ENCODE data around the gene LAPTM5.

Gene LAPTM5

GRCh38 chr1:30741239-30741894 lies 16.2 kb downstream of the LAPTM5 start:
- DNase-seq = no peak

GRCh38 chr1:30740251-30741238 lies 17.0 kb downstream of the LAPTM5 start:
- DNase-seq = no peak

GRCh38 chr1:30739601-30740000 lies 18.0 kb downstream of the LAPTM5 start:
- DNase-seq = no peak

GRCh38 chr1:30738715-30739559 lies 18.6 kb downstream of the LAPTM5 start:
- DNase-seq = no peak

- DNase-seq = no peak
These were observed 19.4 kb downstream of the LAPTM5 start for GRCh38 chr1:30738040-30738714.

- DNase-seq = no peak
These were observed 20.1 kb downstream of the LAPTM5 start for GRCh38 chr1:30737357-30738039.

- no peak for DNase-seq
These were observed 21.7 kb downstream of the LAPTM5 start for GRCh38 chr1:30735668-30736498.

GRCh38 chr1:30735124-30735523 lies 22.4 kb downstream of the LAPTM5 start:
- no peak for DNase-seq

- no peak for DNase-seq
These were observed 23.0 kb downstream of the LAPTM5 start for GRCh38 chr1:30734580-30734979.

- no peak for DNase-seq
These were observed 23.5 kb downstream of the LAPTM5 start for GRCh38 chr1:30734106-30734505.

GRCh38 chr1:30733493-30733892 lies 24.1 kb downstream of the LAPTM5 start:
- no peak for DNase-seq

- DNase-seq = no peak
These were observed 25.1 kb downstream of the LAPTM5 start for GRCh38 chr1:30732277-30732996.

GRCh38 chr1:30731806-30732276 lies 25.7 kb downstream of the LAPTM5 start:
- no peak for DNase-seq

- DNase-seq = no peak
These were observed 26.3 kb downstream of the LAPTM5 start for GRCh38 chr1:30731109-30731805.

GRCh38 chr1:30730346-30731108 lies 27.0 kb downstream of the LAPTM5 start:
- DNase-seq = no peak

GRCh38 chr1:30729901-30730300 lies 27.7 kb downstream of the LAPTM5 start:
- no peak for DNase-seq

- no peak for DNase-seq
These were observed 28.5 kb downstream of the LAPTM5 start for GRCh38 chr1:30728832-30729638.

- no peak for DNase-seq
These were observed 29.2 kb downstream of the LAPTM5 start for GRCh38 chr1:30728340-30728739.
